Epithelial cell of prostate (primary cell): ENCODE results near the gene KANK2.

Experiments used
- DNase-seq: peaks from one replicate; pipeline ENCODE4 v3.0.0-alpha.2; 2011; ENCODE audit warnings: low read depth, low spot score
- H3K27ac ChIP-seq: fragments of 450-650 bp; 2 replicates; pipeline ENCODE4 v1.5.1; 2017; ENCODE audit warnings: mild to moderate bottlenecking

KANK2 gene

GRCh38 chr19:11227195-11227886, 30.0 kb upstream of the KANK2 start:
- H3K27ac ChIP-seq: no peak overlapping the region
- no peak for DNase-seq

- no peak overlapping the region for H3K27ac ChIP-seq
- no peak for DNase-seq
Measured at GRCh38 chr19:11226716-11227166, 29.4 kb upstream of the KANK2 start.

GRCh38 chr19:11225815-11226214, 28.5 kb upstream of the KANK2 start:
- H3K27ac ChIP-seq: no peak overlapping the region

GRCh38 chr19:11225172-11225571, 27.8 kb upstream of the KANK2 start:
- no peak for DNase-seq
- H3K27ac ChIP-seq: no peak overlapping the region

More at GRCh38 chr19:11225815-11226214, 28.5 kb upstream of the KANK2 start:
- no peak for DNase-seq

- DNase-seq: no peak
- H3K27ac ChIP-seq: no peak overlapping the region
Measured at GRCh38 chr19:11224429-11224828, 27.1 kb upstream of the KANK2 start.

- no peak for DNase-seq
- no peak overlapping the region for H3K27ac ChIP-seq
Measured at GRCh38 chr19:11223200-11223599, 25.9 kb upstream of the KANK2 start.

GRCh38 chr19:11221082-11221598, 23.8 kb upstream of the KANK2 start:
- no peak overlapping the region for H3K27ac ChIP-seq
- no peak for DNase-seq

- DNase-seq: no peak
- no peak overlapping the region for H3K27ac ChIP-seq
Measured at GRCh38 chr19:11214387-11214786, 17.0 kb upstream of the KANK2 start.

GRCh38 chr19:11210656-11210928, 13.2 kb upstream of the KANK2 start:
- H3K27ac ChIP-seq: no peak overlapping the region
- no peak for DNase-seq

- H3K27ac ChIP-seq: no peak overlapping the region
- no peak for DNase-seq
Measured at GRCh38 chr19:11209839-11210655, 12.7 kb upstream of the KANK2 start.

- DNase-seq: no peak
- no peak overlapping the region for H3K27ac ChIP-seq
Measured at GRCh38 chr19:11208561-11209471, 11.5 kb upstream of the KANK2 start.

GRCh38 chr19:11205939-11206570, 8.7 kb upstream of the KANK2 start:
- DNase-seq: no peak
- H3K27ac ChIP-seq: no peak overlapping the region

- DNase-seq: no peak
- H3K27ac ChIP-seq: no peak overlapping the region
Measured at GRCh38 chr19:11204943-11205349, 7.6 kb upstream of the KANK2 start.

GRCh38 chr19:11204076-11204602, 6.8 kb upstream of the KANK2 start:
- no peak overlapping the region for H3K27ac ChIP-seq

GRCh38 chr19:11203194-11204075, 6.1 kb upstream of the KANK2 start:
- no peak overlapping the region for H3K27ac ChIP-seq
- DNase-seq: no peak

More at GRCh38 chr19:11204076-11204602, 6.8 kb upstream of the KANK2 start:
- DNase-seq: no peak

- no peak overlapping the region for H3K27ac ChIP-seq
Measured at GRCh38 chr19:11202488-11203193, 5.3 kb upstream of the KANK2 start.

GRCh38 chr19:11201791-11202190, 4.4 kb upstream of the KANK2 start:
- DNase-seq: no peak
- H3K27ac ChIP-seq: no peak overlapping the region

More at GRCh38 chr19:11202488-11203193, 5.3 kb upstream of the KANK2 start:
- DNase-seq: no peak

GRCh38 chr19:11200931-11201330, 3.6 kb upstream of the KANK2 start:
- H3K27ac ChIP-seq: no peak overlapping the region
- DNase-seq: no peak
